WTC11 (cell line): ENCODE data around the gene ITFG1. TPM values are rescaled to one million over a fixed set of nuclear protein-coding genes. Genes with fewer than 3 reads are reported as not detected.

Experiments
- ATAC-seq: fragments of 200-7000 bp; cut with Tn5 transposase; 2 replicates; pipeline ENCODE4 v1.10.0; 2021; ENCODE audit warnings: mild to moderate bottlenecking, moderate library complexity
- CTCF ChIA-PET: fragments of 300-600 bp; sonication (Branson Sonifier 250); formaldehyde crosslinking; loops from one replicate; lab custom pipeline; 2021; ENCODE audit warnings: antibody characterized with exemption; lab: Charles Lee
- POLR2A ChIA-PET: fragments of 350-600 bp; sonication (Branson Sonifier 250); formaldehyde crosslinking; loops from one replicate; lab custom pipeline; 2021; ENCODE audit warnings: antibody characterized with exemption; lab: Charles Lee
- DNase-seq: peaks from one replicate; pipeline ENCODE4 v3.0.0; 2021; ENCODE audit warnings: low spot score
- H3K27ac Mint-ChIP-seq: 2 replicates; pipeline ENCODE4 v1.8.0; 2021; ENCODE audit warnings: mixed read lengths
- H3K27me3 Mint-ChIP-seq: 2 replicates; pipeline ENCODE4 v1.8.0; 2021; ENCODE audit warnings: low read depth, mild to moderate bottlenecking, moderate library complexity, mixed read lengths
- H3K36me3 Mint-ChIP-seq: 2 replicates; pipeline ENCODE4 v1.8.0; 2021; ENCODE audit warnings: mixed read lengths
- H3K4me1 Mint-ChIP-seq: 2 replicates; pipeline ENCODE4 v1.8.0; 2022; ENCODE audit warnings: mixed read lengths
- H3K4me3 Mint-ChIP-seq: 2 replicates; pipeline ENCODE4 v1.8.0; 2021; ENCODE audit warnings: mild to moderate bottlenecking, moderate library complexity, mixed read lengths
- H3K9me3 Mint-ChIP-seq: 2 replicates; pipeline ENCODE4 v1.8.0; 2021; ENCODE audit warnings: mixed read lengths
- CREM ChIP-seq: sonication (generic); formaldehyde crosslinking; IDR thresholded peaks from 2 replicates; pipeline ENCODE4 v1.8.1; 2022; ENCODE audit warnings: mild to moderate bottlenecking, missing genetic modification reagents, moderate library complexity
- ELF4 ChIP-seq: sonication (generic); formaldehyde crosslinking; IDR thresholded peaks from 2 replicates; pipeline ENCODE4 v1.8.1; 2022; ENCODE audit warnings: low read depth, mild to moderate bottlenecking, moderate library complexity, missing genetic modification reagents
- GRHL2 ChIP-seq: fragments of 250-450 bp; sonication (Bioruptor Pico); IDR thresholded peaks from 2 replicates; pipeline ENCODE4 v1.8.0; 2022; ENCODE audit warnings: mild to moderate bottlenecking, moderate library complexity; ENCODE audit not compliant: insufficient replicate concordance, severe bottlenecking
- MYBL2 ChIP-seq: sonication (generic); formaldehyde crosslinking; IDR thresholded peaks from 2 replicates; pipeline ENCODE4 v1.8.1; 2023; ENCODE audit warnings: mild to moderate bottlenecking, moderate library complexity, missing genetic modification reagents
- SMAD4 ChIP-seq: sonication (generic); formaldehyde crosslinking; IDR thresholded peaks from 2 replicates; pipeline ENCODE4 v1.8.0; 2022; ENCODE audit warnings: mild to moderate bottlenecking, missing genetic modification reagents
- ZNF121 ChIP-seq: sonication (generic); formaldehyde crosslinking; IDR thresholded peaks from 2 replicates; pipeline ENCODE4 v1.8.0; 2023; ENCODE audit warnings: missing genetic modification reagents
- ZNF416 ChIP-seq: fragments of 250-450 bp; sonication (Bioruptor Pico); IDR thresholded peaks from 2 replicates; pipeline ENCODE4 v1.9.0; 2021; ENCODE audit warnings: mild to moderate bottlenecking, inconsistent platforms
- ZNF423 ChIP-seq: fragments of 250-450 bp; sonication (Bioruptor Pico); IDR thresholded peaks from 2 replicates; pipeline ENCODE4 v2.1.2; 2022; ENCODE audit warnings: mild to moderate bottlenecking, moderate library complexity
- ZNF671 ChIP-seq: fragments of 250-450 bp; sonication (Bioruptor Pico); IDR thresholded peaks from 2 replicates; pipeline ENCODE4 v1.8.0; 2021; ENCODE audit warnings: mild to moderate bottlenecking
- total RNA-seq: library from RNA; stranded (reverse); gene quantifications from 3 replicates; pipeline ENCODE4 v1.2.3, GENCODE V29; 2021
- TF ChIP-seq, protein P1 (sequence below): fragments of 250-450 bp; sonication (Bioruptor Pico); IDR thresholded peaks from 2 replicates; pipeline ENCODE4 v1.9.0; 2021; ENCODE audit warnings: mild to moderate bottlenecking
- TF ChIP-seq, protein P2 (sequence below): sonication (generic); formaldehyde crosslinking; IDR thresholded peaks from 2 replicates; pipeline ENCODE4 v1.8.1; 2023; ENCODE audit warnings: mild to moderate bottlenecking, missing genetic modification reagents
- TF ChIP-seq, protein P3 (sequence below): fragments of 250-450 bp; sonication (Bioruptor Pico); IDR thresholded peaks from 2 replicates; pipeline ENCODE4 v1.9.0; 2021; ENCODE audit warnings: mild to moderate bottlenecking
- TF ChIP-seq, protein P4 (sequence below): sonication (generic); formaldehyde crosslinking; IDR thresholded peaks from 2 replicates; pipeline ENCODE4 v1.8.1; 2023; ENCODE audit warnings: mild to moderate bottlenecking, missing genetic modification reagents, moderate library complexity
- TF ChIP-seq, protein P5 (sequence below): sonication (generic); formaldehyde crosslinking; IDR thresholded peaks from 2 replicates; pipeline ENCODE4 v1.8.0; 2022; ENCODE audit warnings: mild to moderate bottlenecking, missing genetic modification reagents
- TF ChIP-seq, protein P6 (sequence below): sonication (generic); formaldehyde crosslinking; IDR thresholded peaks from 2 replicates; pipeline ENCODE4 v1.8.0; 2022; ENCODE audit warnings: mild to moderate bottlenecking, missing genetic modification reagents
- TF ChIP-seq, protein P7 (sequence below): sonication (generic); formaldehyde crosslinking; IDR thresholded peaks from 2 replicates; pipeline ENCODE4 v1.8.1; 2022; ENCODE audit warnings: mild to moderate bottlenecking, moderate library complexity, missing genetic modification reagents

Gene ITFG1
- total RNA-seq, 1 experiment from 2014 or later = 21.1 TPM

DNA sequence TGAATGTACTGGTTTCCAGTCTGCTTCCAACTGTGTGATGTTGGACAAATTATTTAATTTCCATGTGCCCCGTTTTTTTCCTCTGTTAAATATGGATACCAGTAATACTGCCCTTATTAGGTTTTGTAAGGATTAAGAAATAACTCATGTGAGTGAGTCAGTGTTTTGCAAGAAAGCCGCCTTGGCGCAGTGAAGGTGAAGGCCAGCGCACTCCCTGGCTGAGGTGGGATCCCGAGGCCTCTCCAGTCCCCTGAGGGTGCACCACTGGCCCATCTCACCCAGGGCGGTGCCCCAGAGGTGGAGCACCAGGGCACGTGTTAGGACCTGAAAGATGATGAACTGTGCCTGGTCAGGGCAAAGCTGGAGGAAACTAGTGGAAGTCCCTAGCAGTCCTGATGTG lies 43.7 kb upstream of the ITFG1 start:
- ATAC-seq = no peak
- Mint-ChIP-seq H3K27ac (no peak overlapping the region), H3K9me3 (no peaks in the 10 kb centered on the region), H3K36me3 (peaks cover 25% of the 10 kb centered on the region), H3K4me1 (peaks cover 9% of the 10 kb centered on the region), H3K27me3 (no peaks in the 10 kb centered on the region), H3K4me3 (no peak overlapping the region)
- TF ChIP-seq, protein P1, sequence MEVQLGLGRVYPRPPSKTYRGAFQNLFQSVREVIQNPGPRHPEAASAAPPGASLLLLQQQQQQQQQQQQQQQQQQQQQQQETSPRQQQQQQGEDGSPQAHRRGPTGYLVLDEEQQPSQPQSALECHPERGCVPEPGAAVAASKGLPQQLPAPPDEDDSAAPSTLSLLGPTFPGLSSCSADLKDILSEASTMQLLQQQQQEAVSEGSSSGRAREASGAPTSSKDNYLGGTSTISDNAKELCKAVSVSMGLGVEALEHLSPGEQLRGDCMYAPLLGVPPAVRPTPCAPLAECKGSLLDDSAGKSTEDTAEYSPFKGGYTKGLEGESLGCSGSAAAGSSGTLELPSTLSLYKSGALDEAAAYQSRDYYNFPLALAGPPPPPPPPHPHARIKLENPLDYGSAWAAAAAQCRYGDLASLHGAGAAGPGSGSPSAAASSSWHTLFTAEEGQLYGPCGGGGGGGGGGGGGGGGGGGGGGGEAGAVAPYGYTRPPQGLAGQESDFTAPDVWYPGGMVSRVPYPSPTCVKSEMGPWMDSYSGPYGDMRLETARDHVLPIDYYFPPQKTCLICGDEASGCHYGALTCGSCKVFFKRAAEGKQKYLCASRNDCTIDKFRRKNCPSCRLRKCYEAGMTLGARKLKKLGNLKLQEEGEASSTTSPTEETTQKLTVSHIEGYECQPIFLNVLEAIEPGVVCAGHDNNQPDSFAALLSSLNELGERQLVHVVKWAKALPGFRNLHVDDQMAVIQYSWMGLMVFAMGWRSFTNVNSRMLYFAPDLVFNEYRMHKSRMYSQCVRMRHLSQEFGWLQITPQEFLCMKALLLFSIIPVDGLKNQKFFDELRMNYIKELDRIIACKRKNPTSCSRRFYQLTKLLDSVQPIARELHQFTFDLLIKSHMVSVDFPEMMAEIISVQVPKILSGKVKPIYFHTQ (CRISPR knock-in tag) = no peak
- TF ChIP-seq, protein P2, sequence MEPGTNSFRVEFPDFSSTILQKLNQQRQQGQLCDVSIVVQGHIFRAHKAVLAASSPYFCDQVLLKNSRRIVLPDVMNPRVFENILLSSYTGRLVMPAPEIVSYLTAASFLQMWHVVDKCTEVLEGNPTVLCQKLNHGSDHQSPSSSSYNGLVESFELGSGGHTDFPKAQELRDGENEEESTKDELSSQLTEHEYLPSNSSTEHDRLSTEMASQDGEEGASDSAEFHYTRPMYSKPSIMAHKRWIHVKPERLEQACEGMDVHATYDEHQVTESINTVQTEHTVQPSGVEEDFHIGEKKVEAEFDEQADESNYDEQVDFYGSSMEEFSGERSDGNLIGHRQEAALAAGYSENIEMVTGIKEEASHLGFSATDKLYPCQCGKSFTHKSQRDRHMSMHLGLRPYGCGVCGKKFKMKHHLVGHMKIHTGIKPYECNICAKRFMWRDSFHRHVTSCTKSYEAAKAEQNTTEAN (CRISPR knock-in tag) = no peak
- TF ChIP-seq CREM (no peak), ZNF121 (no peak), ZNF423 (CRISPR knock-in tag) (no peak), SMAD4 (CRISPR knock-in tag) (no peak), ELF4 (CRISPR knock-in tag) (no peak), ZNF671 (CRISPR knock-in tag) (no peak), MYBL2 (CRISPR knock-in tag) (no peak), ZNF416 (CRISPR knock-in tag) (no peak)
- TF ChIP-seq, protein P3, sequence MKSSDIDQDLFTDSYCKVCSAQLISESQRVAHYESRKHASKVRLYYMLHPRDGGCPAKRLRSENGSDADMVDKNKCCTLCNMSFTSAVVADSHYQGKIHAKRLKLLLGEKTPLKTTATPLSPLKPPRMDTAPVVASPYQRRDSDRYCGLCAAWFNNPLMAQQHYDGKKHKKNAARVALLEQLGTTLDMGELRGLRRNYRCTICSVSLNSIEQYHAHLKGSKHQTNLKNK (CRISPR knock-in tag) = no peak
- TF ChIP-seq, protein P4, sequence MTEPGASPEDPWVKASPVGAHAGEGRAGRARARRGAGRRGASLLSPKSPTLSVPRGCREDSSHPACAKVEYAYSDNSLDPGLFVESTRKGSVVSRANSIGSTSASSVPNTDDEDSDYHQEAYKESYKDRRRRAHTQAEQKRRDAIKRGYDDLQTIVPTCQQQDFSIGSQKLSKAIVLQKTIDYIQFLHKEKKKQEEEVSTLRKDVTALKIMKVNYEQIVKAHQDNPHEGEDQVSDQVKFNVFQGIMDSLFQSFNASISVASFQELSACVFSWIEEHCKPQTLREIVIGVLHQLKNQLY (CRISPR knock-in tag) = no peak
- TF ChIP-seq, protein P5, sequence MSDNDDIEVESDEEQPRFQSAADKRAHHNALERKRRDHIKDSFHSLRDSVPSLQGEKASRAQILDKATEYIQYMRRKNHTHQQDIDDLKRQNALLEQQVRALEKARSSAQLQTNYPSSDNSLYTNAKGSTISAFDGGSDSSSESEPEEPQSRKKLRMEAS (CRISPR knock-in tag) = no peak
- CTCF ChIA-PET = no interaction called here
- DNase-seq = no peak
- POLR2A ChIA-PET = no interaction called here

DNA sequence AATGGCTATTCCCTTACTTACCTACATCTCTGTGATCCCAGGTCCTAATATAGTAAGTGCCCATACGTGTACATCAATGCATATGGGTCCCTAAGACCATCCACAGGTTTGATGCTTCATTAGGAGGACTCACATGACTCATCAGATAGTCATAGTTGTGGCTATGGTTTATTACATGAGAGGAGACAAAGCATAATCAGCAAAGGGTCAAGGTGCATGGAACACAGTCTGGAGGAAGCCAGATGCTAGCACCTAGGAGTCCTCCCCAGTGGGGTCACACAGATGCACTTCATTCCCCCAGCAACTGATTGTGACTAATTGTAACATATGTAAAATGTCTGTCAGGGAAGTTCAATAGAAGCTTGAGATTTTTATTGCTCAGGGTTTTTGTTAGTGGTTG lies 43.1 kb upstream of the ITFG1 start:
- CTCF ChIA-PET = no interaction called here
- H3K9me3 Mint-ChIP-seq = no peaks in the 10 kb centered on the region
- peaks cover 25% of the 10 kb centered on the region for H3K36me3 Mint-ChIP-seq
- DNase-seq = no peak
- H3K4me3 Mint-ChIP-seq = no peak overlapping the region
- H3K27me3 Mint-ChIP-seq = no peaks in the 10 kb centered on the region
- H3K4me1 Mint-ChIP-seq = peaks cover 9% of the 10 kb centered on the region
- no peak overlapping the region for H3K27ac Mint-ChIP-seq
- TF ChIP-seq, protein P6, sequence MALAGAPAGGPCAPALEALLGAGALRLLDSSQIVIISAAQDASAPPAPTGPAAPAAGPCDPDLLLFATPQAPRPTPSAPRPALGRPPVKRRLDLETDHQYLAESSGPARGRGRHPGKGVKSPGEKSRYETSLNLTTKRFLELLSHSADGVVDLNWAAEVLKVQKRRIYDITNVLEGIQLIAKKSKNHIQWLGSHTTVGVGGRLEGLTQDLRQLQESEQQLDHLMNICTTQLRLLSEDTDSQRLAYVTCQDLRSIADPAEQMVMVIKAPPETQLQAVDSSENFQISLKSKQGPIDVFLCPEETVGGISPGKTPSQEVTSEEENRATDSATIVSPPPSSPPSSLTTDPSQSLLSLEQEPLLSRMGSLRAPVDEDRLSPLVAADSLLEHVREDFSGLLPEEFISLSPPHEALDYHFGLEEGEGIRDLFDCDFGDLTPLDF (CRISPR knock-in tag) = no peak
- TF ChIP-seq, protein P7, sequence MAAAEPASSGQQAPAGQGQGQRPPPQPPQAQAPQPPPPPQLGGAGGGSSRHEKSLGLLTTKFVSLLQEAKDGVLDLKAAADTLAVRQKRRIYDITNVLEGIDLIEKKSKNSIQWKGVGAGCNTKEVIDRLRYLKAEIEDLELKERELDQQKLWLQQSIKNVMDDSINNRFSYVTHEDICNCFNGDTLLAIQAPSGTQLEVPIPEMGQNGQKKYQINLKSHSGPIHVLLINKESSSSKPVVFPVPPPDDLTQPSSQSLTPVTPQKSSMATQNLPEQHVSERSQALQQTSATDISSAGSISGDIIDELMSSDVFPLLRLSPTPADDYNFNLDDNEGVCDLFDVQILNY (CRISPR knock-in tag) = no peak
- no peak for TF ChIP-seq GRHL2
- TF ChIP-seq, all 79 proteins: peak for 0
- no peak for ATAC-seq
- POLR2A ChIA-PET = no interaction called here
